Gastrocnemius medialis (tissue), 4 donors: ENCODE results near the gene TMEM108.

Experiments used
- POLR2A ChIP-seq, 2 donors: fragments of 450-650 bp; IDR thresholded peaks; one replicate each; pipeline ENCODE4 v1.6.1; 2017; ENCODE audit warnings: antibody characterized with exemption in 2 of 2, mild to moderate bottlenecking in 2 of 2, moderate library complexity in 2 of 2
- TF ChIP-seq, protein P1 (sequence below), 5 experiments: fragments of 450-650 bp in 3 of 5; fragments of 200-600 bp in 2 of 5; sonication (generic) in 2 of 5; IDR thresholded peaks in 4 of 5; conservative IDR thresholded peaks in 1 of 5; 1 replicate in 4 of 5; 2 replicates in 1 of 5; pipeline ENCODE4 v1.5.1; 2016 to 2019; ENCODE audit warnings: antibody characterized with exemption in 5 of 5, mild to moderate bottlenecking in 3 of 5, moderate library complexity in 3 of 5

DNA sequence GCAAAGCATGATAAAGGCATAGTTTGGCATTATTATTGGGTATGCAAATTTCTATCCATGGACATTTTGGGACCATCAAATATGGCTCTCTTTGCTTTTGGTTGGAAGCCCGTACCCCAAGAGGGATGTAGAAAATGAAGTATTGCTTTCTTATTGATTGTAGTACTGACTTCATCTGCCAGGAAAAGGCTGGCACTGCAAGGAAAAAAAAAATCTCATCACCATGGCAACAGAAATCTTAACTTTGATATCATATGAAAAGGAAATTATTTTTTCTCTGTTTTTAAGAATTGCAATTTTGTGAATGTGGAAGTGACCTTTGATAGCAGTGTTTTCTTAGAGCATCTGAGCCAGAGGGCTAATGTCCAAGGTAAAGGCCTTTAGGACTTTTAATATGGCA lies 151.7 kb downstream of the TMEM108 start:
- TF ChIP-seq, protein P1, sequence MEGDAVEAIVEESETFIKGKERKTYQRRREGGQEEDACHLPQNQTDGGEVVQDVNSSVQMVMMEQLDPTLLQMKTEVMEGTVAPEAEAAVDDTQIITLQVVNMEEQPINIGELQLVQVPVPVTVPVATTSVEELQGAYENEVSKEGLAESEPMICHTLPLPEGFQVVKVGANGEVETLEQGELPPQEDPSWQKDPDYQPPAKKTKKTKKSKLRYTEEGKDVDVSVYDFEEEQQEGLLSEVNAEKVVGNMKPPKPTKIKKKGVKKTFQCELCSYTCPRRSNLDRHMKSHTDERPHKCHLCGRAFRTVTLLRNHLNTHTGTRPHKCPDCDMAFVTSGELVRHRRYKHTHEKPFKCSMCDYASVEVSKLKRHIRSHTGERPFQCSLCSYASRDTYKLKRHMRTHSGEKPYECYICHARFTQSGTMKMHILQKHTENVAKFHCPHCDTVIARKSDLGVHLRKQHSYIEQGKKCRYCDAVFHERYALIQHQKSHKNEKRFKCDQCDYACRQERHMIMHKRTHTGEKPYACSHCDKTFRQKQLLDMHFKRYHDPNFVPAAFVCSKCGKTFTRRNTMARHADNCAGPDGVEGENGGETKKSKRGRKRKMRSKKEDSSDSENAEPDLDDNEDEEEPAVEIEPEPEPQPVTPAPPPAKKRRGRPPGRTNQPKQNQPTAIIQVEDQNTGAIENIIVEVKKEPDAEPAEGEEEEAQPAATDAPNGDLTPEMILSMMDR (IDR thresholded peaks at IDR 0.05 in 4 of 5, conservative IDR thresholded peaks at IDR 0.05 in 1 of 5): no peak
- TF ChIP-seq POLR2A (IDR thresholded peaks at IDR 0.05): no peak
